ENCODE results near the gene ZNF71. TPM values are rescaled to one million over a fixed set of nuclear protein-coding genes. Genes with fewer than 3 reads are reported as not detected.

ZNF71 gene
- total RNA-seq: 17.5 to 19.5 TPM (median 18.0 TPM) in 3 replicates

DNA sequence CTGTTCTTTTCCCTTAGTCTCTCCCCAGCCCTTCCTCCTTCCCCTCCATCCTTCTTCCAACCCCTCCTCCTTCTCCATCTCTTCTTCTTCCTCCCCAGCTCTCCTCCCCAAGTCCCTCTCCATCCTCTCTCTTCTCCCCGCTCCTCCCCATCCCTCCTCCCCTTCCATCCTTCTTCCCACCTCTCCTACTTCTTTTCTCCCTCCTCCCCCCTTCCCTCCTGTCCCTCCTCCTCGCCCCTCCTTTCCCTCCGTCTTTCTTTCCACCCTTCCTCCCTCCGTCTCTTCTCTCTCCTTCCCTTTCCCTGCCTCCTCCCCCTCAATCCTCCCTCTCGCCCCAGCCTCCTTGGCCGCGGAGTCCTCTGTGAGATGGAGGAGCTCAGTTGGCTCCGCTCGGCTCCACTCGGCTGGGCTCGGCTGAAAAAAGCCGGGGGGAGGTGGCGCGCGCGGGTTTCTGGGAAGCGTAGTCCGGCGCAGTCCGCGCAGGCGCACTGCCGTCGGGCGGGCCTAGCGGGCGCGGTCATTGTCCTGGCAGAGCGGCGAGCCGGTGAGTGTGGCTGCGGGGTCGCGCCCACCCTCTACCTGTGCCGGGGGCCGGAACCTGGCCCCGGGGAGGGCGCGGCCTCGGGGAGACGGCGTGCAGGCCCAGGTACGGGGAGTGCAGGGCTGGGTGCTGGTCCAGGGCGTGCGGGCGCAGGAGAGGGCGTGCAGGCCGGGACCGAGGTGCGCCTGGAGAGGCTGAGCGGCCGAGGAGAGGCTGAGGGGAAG, at the start of gene ZNF71:
Gene ZNF71, plus strand, starts transcription at position 520 of the 765 bp plus-strand sequence. CDS start 6,257 bp downstream, outside the sequence.
- DNase-seq (ENCODE audit: low spot score in 2 of 2, unreplicated experiment in 2 of 2): peak; percentile 85 to 91
- H3K27me3 Mint-ChIP-seq (ENCODE audit: low read depth): no peaks in the 10 kb centered on the region
- TF ChIP-seq, protein P1, sequence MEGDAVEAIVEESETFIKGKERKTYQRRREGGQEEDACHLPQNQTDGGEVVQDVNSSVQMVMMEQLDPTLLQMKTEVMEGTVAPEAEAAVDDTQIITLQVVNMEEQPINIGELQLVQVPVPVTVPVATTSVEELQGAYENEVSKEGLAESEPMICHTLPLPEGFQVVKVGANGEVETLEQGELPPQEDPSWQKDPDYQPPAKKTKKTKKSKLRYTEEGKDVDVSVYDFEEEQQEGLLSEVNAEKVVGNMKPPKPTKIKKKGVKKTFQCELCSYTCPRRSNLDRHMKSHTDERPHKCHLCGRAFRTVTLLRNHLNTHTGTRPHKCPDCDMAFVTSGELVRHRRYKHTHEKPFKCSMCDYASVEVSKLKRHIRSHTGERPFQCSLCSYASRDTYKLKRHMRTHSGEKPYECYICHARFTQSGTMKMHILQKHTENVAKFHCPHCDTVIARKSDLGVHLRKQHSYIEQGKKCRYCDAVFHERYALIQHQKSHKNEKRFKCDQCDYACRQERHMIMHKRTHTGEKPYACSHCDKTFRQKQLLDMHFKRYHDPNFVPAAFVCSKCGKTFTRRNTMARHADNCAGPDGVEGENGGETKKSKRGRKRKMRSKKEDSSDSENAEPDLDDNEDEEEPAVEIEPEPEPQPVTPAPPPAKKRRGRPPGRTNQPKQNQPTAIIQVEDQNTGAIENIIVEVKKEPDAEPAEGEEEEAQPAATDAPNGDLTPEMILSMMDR (IDR thresholded peaks at IDR 0.05; ENCODE audit: unreplicated experiment): no peak
- H3K36me3 Mint-ChIP-seq: peaks cover 32% of the 10 kb centered on the region
- H3K4me3 Mint-ChIP-seq: peak within 1 kb of the TSS; percentile 83
- H3K4me1 Mint-ChIP-seq: peaks cover 11% of the 10 kb centered on the region
- peak within 1 kb of the TSS; percentile 73 for H3K27ac Mint-ChIP-seq
- peaks cover 49% of the 10 kb centered on the region for H3K9me3 Mint-ChIP-seq

DNA sequence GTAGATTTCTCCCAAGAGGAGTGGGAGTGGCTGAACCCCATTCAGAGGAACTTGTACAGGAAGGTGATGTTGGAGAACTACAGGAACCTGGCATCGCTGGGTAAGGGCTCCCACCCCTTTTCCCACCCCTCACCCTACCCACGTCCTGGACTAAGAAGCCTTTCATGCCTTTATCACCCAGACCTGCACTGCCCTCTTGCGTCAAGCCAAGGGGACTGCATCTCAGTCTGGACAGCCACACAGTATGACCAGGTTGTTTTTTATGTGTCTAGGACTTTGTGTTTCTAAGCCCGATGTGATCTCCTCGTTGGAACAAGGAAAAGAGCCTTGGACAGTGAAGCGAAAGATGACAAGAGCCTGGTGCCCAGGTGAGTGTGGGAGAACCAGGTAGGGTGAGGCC, 47.6 kb upstream of the ZNF71 start:
- H3K27ac Mint-ChIP-seq: no peak overlapping the region
- peaks cover 79% of the 10 kb centered on the region for H3K36me3 Mint-ChIP-seq
- no peak for DNase-seq (ENCODE audit: low spot score in 2 of 2, unreplicated experiment in 2 of 2)
- no peaks in the 10 kb centered on the region for H3K27me3 Mint-ChIP-seq (ENCODE audit: low read depth)
- H3K4me3 Mint-ChIP-seq: no peak overlapping the region
- H3K4me1 Mint-ChIP-seq: no peaks in the 10 kb centered on the region
- TF ChIP-seq, protein P1 (IDR thresholded peaks at IDR 0.05; ENCODE audit: unreplicated experiment): no peak
- H3K9me3 Mint-ChIP-seq: peaks cover 69% of the 10 kb centered on the region

- TF ChIP-seq, protein P1 (IDR thresholded peaks at IDR 0.05; ENCODE audit: unreplicated experiment): no peak
- no peaks in the 10 kb centered on the region for H3K27me3 Mint-ChIP-seq (ENCODE audit: low read depth)
- peaks cover 67% of the 10 kb centered on the region for H3K36me3 Mint-ChIP-seq
- no peak overlapping the region for H3K27ac Mint-ChIP-seq
- peaks cover 72% of the 10 kb centered on the region for H3K9me3 Mint-ChIP-seq
- H3K4me3 Mint-ChIP-seq: no peak overlapping the region
- no peak for DNase-seq (ENCODE audit: low spot score in 2 of 2, unreplicated experiment in 2 of 2)
- H3K4me1 Mint-ChIP-seq: no peaks in the 10 kb centered on the region
Observed at GRCh38 chr19:56554272-56554869, 40.7 kb upstream of the ZNF71 start.

GRCh38 chr19:56562766-56563165, 32.3 kb upstream of the ZNF71 start:
- Mint-ChIP-seq H3K27ac (no peak overlapping the region), H3K9me3 (peaks cover 83% of the 10 kb centered on the region), H3K4me3 (no peak overlapping the region), H3K27me3 (ENCODE audit: low read depth) (no peaks in the 10 kb centered on the region), H3K36me3 (peaks cover 24% of the 10 kb centered on the region), H3K4me1 (peaks cover 6% of the 10 kb centered on the region)
- TF ChIP-seq, protein P1 (IDR thresholded peaks at IDR 0.05; ENCODE audit: unreplicated experiment): no peak
- no peak for DNase-seq (ENCODE audit: low spot score in 2 of 2, unreplicated experiment in 2 of 2)

DNA sequence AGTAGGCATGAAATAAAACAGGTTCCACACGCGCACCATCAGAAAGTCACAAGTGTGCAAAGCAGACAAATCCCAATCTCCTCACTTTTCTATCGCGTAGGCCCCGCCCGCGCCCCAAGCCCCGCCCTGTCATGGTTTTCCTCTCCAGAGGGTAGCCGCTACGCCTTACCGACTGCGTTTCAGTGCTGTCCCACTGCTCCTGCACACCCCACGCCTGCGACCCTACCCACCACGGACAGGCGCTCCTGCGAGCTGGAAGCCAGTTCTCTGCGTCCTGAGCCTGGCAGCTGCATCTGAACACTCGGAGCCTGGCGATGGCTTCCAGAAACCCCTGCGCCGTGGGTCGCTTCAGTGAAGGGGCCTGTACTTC, 28.2 kb upstream of the ZNF71 start:
- Mint-ChIP-seq H3K36me3 (peaks cover 50% of the 10 kb centered on the region), H3K27me3 (ENCODE audit: low read depth) (no peaks in the 10 kb centered on the region), H3K9me3 (peaks cover 72% of the 10 kb centered on the region), H3K4me1 (peaks cover 8% of the 10 kb centered on the region), H3K4me3 (peak overlapping the region; percentile 91), H3K27ac (peak overlapping the region; percentile 90)
- peak in 1 of 2 experiments; percentile 23 for DNase-seq (ENCODE audit: low spot score in 2 of 2, unreplicated experiment in 2 of 2)
- TF ChIP-seq, protein P1 (IDR thresholded peaks at IDR 0.05; ENCODE audit: unreplicated experiment): no peak

Measured in mesothelial cell of epicardium (in vitro differentiated cells).